Stimulated activated CD4-positive, alpha-beta T cell treated with anti-CD3 and anti-CD28 coated beads, Interleukin-15, amount 100 ng/mL, for 24 hours (primary cell): ENCODE data around the gene ACTA2.

ENCODE experiments used
- DNase-seq: peaks from one replicate; pipeline ENCODE4 v3.0.0-alpha.2; 2020

ACTA2 gene

GRCh38 chr10:88980800-88981199, 28.2 kb upstream of the ACTA2 start:
- DNase-seq: no peak

GRCh38 chr10:88980247-88980646, 27.7 kb upstream of the ACTA2 start:
- DNase-seq: no peak

GRCh38 chr10:88979603-88980002, 27.0 kb upstream of the ACTA2 start:
- no peak for DNase-seq

GRCh38 chr10:88979153-88979562, 26.6 kb upstream of the ACTA2 start:
- no peak for DNase-seq

- no peak for DNase-seq
Measured at GRCh38 chr10:88978463-88978862, 25.9 kb upstream of the ACTA2 start.

GRCh38 chr10:88975377-88975720, 22.8 kb upstream of the ACTA2 start:
- no peak for DNase-seq

- no peak for DNase-seq
Measured at GRCh38 chr10:88974446-88975376, 22.1 kb upstream of the ACTA2 start.

- no peak for DNase-seq
Measured at GRCh38 chr10:88974012-88974411, 21.4 kb upstream of the ACTA2 start.

- no peak for DNase-seq
Measured at GRCh38 chr10:88971221-88972061, 18.9 kb upstream of the ACTA2 start.

- no peak for DNase-seq
Measured at GRCh38 chr10:88968391-88968790, 15.8 kb upstream of the ACTA2 start.

GRCh38 chr10:88966797-88967196, 14.2 kb upstream of the ACTA2 start:
- no peak for DNase-seq

- DNase-seq: no peak
Measured at GRCh38 chr10:88964869-88965415, 12.4 kb upstream of the ACTA2 start.

GRCh38 chr10:88964360-88964759, 11.8 kb upstream of the ACTA2 start:
- no peak for DNase-seq

- DNase-seq: no peak
Measured at GRCh38 chr10:88963318-88963717, 10.7 kb upstream of the ACTA2 start.

GRCh38 chr10:88962336-88962735, 9.8 kb upstream of the ACTA2 start:
- no peak for DNase-seq

- DNase-seq: no peak
Measured at GRCh38 chr10:88961266-88961665, 8.7 kb upstream of the ACTA2 start.

- peak; percentile 9 for DNase-seq
Measured at GRCh38 chr10:88960802-88961201, 8.2 kb upstream of the ACTA2 start.

GRCh38 chr10:88958721-88959120, 6.1 kb upstream of the ACTA2 start:
- DNase-seq: no peak

GRCh38 chr10:88957381-88957780, 4.8 kb upstream of the ACTA2 start:
- no peak for DNase-seq

- DNase-seq: no peak
Measured at GRCh38 chr10:88954458-88955083, 2.0 kb upstream of the ACTA2 start.

- no peak for DNase-seq
Measured at GRCh38 chr10:88953662-88954061, 1.1 kb upstream of the ACTA2 start.

- DNase-seq: no peak
Measured at GRCh38 chr10:88949912-88950837, 2.4 kb downstream of the ACTA2 start.
